ENCODE results near the gene EEFSEC. TPM values are rescaled to one million over a fixed set of nuclear protein-coding genes. Genes with fewer than 3 reads are reported as not detected.
A peak's percentile ranks its signal among the peaks of the same experiment; 100 is the strongest.

The EEFSEC gene
- total and polyA plus RNA-seq, 5 experiments from 2014 or later, result 14.7 to 27.1 (median 19.2) TPM

DNA sequence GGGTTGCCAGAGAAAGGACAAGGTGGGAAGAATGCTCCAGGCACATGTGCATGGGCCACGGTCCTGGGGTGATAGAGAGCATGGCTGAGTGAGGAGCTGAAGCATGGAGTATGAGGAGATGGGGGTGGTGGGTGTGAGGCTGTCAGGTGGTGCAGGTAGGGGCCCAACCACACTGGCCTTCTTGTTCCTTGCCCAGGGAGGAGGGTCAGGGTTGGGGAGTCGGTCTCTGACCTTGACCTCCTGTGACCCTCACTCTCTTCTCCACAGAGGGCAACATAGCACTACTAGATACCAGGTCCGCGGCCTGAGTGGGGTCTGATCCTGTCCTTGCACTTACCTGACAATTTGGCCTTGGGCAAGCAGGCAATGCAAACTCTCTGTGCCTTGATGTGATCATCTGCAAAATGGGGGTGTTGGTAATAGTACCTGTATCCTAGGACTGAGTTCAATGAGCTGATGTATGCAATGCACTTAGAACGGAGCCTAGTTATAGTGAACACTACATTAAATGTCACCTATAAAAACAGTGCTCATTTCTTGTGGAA is 75.2 kb downstream of the EEFSEC start:
- Mint-ChIP-seq H3K27me3 (no peaks in the 10 kb centered on the region), H3K4me3 (no peak overlapping the region), H3K36me3 (peaks cover 0 to 7% (median 0%) of the 10 kb centered on the region in 3 donors), H3K4me1 (peaks cover 18 to 37% (median 25%) of the 10 kb centered on the region in 4 donors), H3K27ac (peak overlapping the region in 4 of 10 donors; percentile 34 to 77 (median 61)), H3K9me3 (peaks cover 0 to 8% (median 2%) of the 10 kb centered on the region in 9 donors)
- ATAC-seq, result no peak
- no peak for DNase-seq
- POLR2A ChIA-PET, result no interaction called here

DNA sequence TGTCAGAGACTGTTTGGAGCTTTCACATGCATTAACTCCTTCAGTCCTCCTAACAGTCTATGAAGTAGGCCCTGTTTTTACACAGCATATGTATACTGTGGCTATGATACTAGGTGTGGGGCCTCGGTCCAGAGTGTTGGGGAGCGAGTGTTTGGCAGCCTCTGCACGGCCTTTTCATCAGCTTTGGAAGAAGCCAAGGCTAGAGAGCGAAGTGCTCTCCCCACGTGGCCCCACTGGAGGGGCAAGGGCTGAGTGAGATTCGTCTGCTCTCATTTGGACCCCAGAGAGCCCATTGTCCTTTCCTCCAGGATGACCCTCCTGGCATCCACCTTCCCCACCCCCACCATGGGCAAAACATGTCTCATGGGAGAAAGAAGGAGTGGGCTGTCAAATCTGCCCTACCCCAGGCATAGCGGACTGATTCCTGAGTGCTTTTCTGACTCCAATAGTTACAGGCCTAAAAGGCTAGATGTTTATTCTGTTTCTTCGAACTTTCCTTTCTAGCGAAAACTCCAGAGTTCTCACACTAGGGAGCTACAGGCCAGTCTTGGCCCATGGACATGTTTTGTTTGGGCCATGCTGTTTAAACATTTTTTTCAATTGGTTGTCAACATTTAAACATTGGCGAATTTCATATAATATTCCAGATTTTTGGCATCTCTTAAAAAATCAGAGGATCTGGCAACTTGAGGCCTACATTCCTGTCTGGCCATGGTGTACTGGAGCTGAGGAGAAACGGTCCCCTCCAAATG is 76.0 kb downstream of the EEFSEC start:
- Mint-ChIP-seq H3K36me3 (no peaks in the 10 kb centered on the region), H3K4me1 (peaks cover 18 to 41% (median 26%) of the 10 kb centered on the region in 4 donors), H3K27me3 (no peaks in the 10 kb centered on the region), H3K27ac (peak overlapping the region in 2 of 10 donors; percentile 24 to 77), H3K4me3 (no peak overlapping the region), H3K9me3 (peaks cover 0 to under 1% (median 0%) of the 10 kb centered on the region in 9 donors)
- POLR2A ChIA-PET, result no interaction called here
- no peak for DNase-seq
- ATAC-seq, result no peak

DNA sequence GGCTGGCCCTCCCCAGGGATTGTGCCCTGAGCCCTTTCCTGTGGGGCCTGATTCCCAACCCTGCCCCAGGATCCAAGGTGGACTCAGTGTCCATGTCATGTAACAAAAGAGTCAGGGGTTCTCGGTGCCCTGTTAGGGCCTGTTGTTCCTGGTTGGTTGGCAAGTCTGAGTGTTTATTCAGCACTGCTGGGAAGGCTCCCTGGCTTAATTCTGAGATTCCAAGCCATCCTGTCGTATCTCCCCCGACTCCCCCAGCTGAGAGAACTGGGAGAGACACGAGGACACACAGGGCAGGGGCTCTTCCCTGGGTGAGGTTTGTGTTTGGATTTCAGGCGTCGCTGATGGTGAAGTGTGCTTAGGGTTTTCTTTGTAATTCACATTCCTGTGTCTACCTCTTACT is 78.3 kb downstream of the EEFSEC start:
- ATAC-seq (no peak), DNase-seq (no peak)
- no peaks in the 10 kb centered on the region for H3K27me3 Mint-ChIP-seq
- H3K9me3 Mint-ChIP-seq, result no peaks in the 10 kb centered on the region
- POLR2A ChIA-PET, result interaction anchor here (0.5 kb wide), 1 partner anchor 158 kb away, joined by 4 read pairs; no protein-coding TSS in a partner anchor
- H3K36me3 Mint-ChIP-seq, result no peaks in the 10 kb centered on the region
- H3K4me1 Mint-ChIP-seq, result peaks cover 16 to 25% (median 23%) of the 10 kb centered on the region in 4 donors
- H3K27ac Mint-ChIP-seq, result peak overlapping the region in 3 of 10 donors; percentile 8 to 56 (median 33)
- H3K4me3 Mint-ChIP-seq, result no peak overlapping the region

DNA sequence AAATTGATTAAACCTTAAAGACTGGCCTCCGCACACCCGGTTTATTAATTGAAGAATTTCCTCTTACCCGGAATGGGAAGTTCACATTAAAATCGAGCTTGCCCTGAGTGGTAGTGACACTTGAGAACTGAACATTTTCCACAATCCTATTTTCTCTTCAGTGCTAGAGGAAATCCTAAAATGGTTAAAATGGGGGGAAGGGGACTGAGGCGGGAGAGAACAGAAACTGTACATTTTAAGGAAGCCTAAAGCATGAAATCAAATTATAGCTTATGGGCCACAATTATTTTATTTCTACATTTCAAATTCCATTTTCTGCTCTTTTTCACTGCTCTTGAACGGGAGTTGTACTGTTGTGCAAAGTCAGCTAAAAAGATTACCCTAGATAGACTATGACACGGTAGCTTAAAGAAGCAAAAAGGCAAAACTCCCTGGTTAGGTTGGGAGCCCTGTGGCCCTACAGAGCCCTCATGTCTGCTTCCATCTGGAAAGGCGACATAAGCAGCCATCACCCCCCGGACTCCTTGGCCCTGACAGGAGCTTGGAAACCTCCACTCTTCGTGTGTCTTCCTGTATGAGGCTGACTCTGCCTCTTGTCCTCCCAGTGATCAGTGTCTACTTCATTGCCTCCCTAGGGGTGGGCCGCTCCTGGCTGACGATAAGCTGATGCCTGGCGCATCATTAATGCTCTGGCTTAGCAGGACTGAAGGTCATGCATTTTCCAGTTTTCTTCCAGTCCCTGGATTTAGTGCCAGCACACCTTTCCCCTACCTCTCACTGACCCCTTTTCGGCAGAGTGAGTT is 79.3 kb downstream of the EEFSEC start:
- H3K9me3 Mint-ChIP-seq, result no peaks in the 10 kb centered on the region
- no peak for DNase-seq
- H3K27me3 Mint-ChIP-seq, result no peaks in the 10 kb centered on the region
- POLR2A ChIA-PET, result interaction anchor here (1.7 to 2.6 kb wide), 2 partner anchors 9 to 14 kb away, joined by 3 to 5 read pairs; no protein-coding TSS in a partner anchor
- no peak overlapping the region for H3K4me3 Mint-ChIP-seq
- H3K4me1 Mint-ChIP-seq, result peaks cover 19 to 24% (median 21%) of the 10 kb centered on the region in 4 donors
- peak overlapping the region in 4 of 10 donors; percentile 3 to 57 (median 52) for H3K27ac Mint-ChIP-seq
- H3K36me3 Mint-ChIP-seq, result no peaks in the 10 kb centered on the region
- ATAC-seq, result no peak

DNA sequence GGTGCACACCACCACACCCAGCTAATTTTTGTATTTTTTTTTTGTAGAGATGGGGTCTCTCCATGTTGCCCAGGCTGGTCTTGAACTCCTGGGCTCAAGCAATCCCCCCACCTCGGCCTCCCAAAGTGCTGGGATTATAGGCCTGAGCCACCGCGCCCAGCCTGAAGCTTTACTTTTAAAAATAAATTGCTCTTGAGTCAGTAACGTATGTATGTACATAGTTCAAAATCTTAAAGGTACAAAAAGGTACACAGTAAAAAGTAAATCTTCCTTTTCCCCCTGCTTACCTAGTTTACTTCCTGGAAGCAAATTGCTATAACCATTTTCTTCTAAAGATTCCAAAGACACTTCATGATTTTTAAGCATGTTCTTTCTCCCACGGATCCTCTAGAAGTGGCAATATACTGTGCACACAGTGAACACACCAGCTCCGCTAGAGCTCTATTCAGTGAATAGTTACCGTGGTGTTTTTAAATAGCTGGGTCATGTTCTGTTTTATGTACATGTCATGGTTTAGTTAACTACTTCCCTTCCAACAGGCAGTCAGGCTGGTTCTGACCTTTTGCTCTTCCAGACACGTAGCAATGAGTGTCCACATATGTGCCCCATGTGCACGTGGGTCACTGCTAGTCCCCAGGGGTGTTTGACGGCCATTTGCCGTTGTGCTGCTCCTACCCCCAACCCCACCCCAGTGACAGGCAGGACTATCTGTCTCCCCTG is 82.1 kb downstream of the EEFSEC start:
- no peaks in the 10 kb centered on the region for H3K27me3 Mint-ChIP-seq
- no peak overlapping the region for H3K27ac Mint-ChIP-seq

DNA sequence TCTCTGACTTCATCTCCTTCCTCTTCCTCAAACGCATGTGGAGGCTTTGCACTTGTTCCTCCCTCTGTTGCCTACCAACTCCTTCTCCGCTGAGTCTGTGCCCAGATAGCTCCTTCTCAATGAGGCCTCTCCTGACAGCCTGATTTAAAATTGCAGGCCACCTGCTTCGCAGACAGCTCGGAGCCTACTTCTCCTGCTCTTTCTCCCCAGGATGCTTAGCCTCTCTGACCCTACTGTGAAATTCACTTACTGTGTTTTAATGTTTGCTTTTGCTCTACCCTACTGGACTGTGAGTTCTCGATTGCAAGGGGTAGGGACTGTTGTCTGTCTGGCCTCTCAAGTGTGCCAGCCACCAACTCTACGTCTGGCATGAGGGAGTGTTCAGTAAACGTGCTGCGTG is 83.4 kb downstream of the EEFSEC start:
- ATAC-seq, result no peak
- POLR2A ChIA-PET, result no interaction called here
- no peak overlapping the region for H3K4me3 Mint-ChIP-seq
- peaks cover 22 to 51% (median 38%) of the 10 kb centered on the region in 4 donors for H3K4me1 Mint-ChIP-seq
- H3K9me3 Mint-ChIP-seq, result no peaks in the 10 kb centered on the region
- DNase-seq, result no peak
- no peaks in the 10 kb centered on the region for H3K27me3 Mint-ChIP-seq
- no peaks in the 10 kb centered on the region for H3K36me3 Mint-ChIP-seq
- peak overlapping the region in 4 of 10 donors; percentile 16 to 83 (median 48) for H3K27ac Mint-ChIP-seq

More for the DNA sequence above, 82.1 kb downstream of the EEFSEC start:
- no peaks in the 10 kb centered on the region for H3K9me3 Mint-ChIP-seq
- POLR2A ChIA-PET, result interaction anchor here (0.6 kb wide), 1 partner anchor 79 kb away, joined by 3 read pairs; no protein-coding TSS in a partner anchor
- H3K4me3 Mint-ChIP-seq, result no peak overlapping the region
- no peak for ATAC-seq
- peaks cover 24 to 43% (median 32%) of the 10 kb centered on the region in 4 donors for H3K4me1 Mint-ChIP-seq
- DNase-seq, result no peak
- H3K36me3 Mint-ChIP-seq, result no peaks in the 10 kb centered on the region

DNA sequence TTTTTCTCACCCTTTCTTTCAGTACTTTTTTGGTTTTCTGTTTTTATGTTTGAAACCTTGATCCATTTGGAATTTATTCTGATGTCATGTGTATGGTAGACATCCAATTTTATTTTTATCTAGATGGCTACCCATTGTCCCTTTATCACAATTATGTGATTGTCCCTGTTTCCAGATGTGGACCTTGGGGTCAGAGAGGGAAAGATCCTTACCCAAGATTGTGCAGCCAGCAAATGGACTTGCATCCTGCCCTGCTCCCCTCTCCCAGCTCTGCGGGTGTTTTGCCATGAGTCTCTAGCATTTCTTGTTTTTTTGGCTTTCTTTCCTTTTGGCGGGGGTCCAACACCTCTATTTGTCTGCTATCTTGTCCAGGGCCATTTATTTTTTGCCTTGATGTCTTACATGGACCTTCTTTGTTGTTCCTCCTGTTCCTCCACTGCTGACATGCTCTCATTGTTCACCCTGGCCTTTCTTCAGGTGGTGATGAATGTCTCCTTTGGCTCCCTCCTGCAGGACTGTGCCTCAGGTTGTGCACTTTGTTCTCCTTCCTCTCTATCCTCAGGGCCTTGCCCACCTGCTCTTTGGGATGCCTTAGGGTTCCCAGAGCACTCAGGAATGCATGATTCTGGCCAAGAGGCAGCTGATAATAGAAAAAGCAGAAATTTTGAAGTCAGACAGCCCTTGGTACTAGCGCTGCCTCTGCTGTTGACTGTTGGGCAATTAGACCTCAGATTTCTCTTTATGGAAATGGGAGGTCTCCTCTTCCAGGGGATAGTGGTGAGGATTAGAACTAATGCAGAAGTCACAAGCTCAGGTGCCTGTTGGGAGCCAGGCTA is 84.3 kb downstream of the EEFSEC start:
- peaks cover 22 to 48% (median 40%) of the 10 kb centered on the region in 4 donors for H3K4me1 Mint-ChIP-seq
- no peak overlapping the region for H3K4me3 Mint-ChIP-seq
- ATAC-seq (no peak), DNase-seq (no peak)
- no peaks in the 10 kb centered on the region for H3K27me3 Mint-ChIP-seq
- H3K36me3 Mint-ChIP-seq, result no peaks in the 10 kb centered on the region
- POLR2A ChIA-PET, result no interaction called here
- no peaks in the 10 kb centered on the region for H3K9me3 Mint-ChIP-seq
- peak overlapping the region in 6 of 10 donors; percentile 5 to 83 (median 32) for H3K27ac Mint-ChIP-seq

DNA sequence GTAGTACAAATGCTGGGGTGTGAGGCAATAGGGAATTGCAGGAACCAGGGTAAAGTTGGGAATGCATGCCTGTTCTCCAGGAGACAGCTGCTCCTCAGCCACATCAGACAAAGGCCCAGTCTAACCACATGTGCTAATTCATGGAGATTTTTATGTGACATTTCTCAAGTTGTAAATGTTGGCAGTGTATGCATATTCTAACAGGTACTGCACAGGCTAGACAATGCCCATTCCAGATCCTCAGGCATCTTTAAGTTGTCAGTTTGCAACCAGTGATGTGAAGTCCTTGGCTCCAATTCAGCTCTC is 84.9 kb downstream of the EEFSEC start:
- H3K9me3 Mint-ChIP-seq, result no peaks in the 10 kb centered on the region
- H3K4me3 Mint-ChIP-seq, result no peak overlapping the region
- H3K27me3 Mint-ChIP-seq, result no peaks in the 10 kb centered on the region
- POLR2A ChIA-PET, result no interaction called here
- peaks cover 0 to 3% (median 0%) of the 10 kb centered on the region in 3 donors for H3K36me3 Mint-ChIP-seq
- peak overlapping the region in 3 of 10 donors; percentile 10 to 83 (median 63) for H3K27ac Mint-ChIP-seq
- ATAC-seq (no peak), DNase-seq (no peak)
- peaks cover 26 to 54% (median 45%) of the 10 kb centered on the region in 4 donors for H3K4me1 Mint-ChIP-seq

DNA sequence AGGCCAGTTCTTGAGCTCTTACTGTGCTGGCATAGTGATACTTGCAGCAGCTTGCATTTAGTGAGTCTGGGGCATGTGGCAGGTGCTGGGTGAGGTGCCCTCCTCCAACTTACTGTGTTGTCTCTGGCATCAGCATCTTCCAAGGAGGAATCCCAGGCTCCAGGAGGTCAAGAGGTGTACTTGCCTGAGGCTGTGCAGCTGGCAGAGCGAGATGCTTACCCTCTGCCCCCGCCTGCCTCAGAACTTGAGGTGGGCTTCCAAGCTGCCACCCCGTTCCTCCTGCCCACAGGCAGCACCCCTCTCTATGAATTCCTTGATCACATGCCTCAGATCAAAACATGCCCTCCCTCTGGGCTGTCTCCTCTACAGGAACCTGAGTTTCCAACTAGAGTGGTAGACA is 86.0 kb downstream of the EEFSEC start:
- no peak for DNase-seq
- Mint-ChIP-seq H3K27me3 (no peaks in the 10 kb centered on the region), H3K4me3 (no peak overlapping the region), H3K36me3 (peaks cover 0 to 7% (median 1%) of the 10 kb centered on the region in 3 donors), H3K9me3 (no peaks in the 10 kb centered on the region), H3K4me1 (peaks cover 23 to 58% (median 47%) of the 10 kb centered on the region in 4 donors), H3K27ac (peak overlapping the region in 6 of 10 donors; percentile 53 to 80 (median 63))
- POLR2A ChIA-PET, result interaction anchor here (1.6 kb wide), 1 partner anchor 79 kb away, joined by 5 read pairs; no protein-coding TSS in a partner anchor
- no peak for ATAC-seq

DNA sequence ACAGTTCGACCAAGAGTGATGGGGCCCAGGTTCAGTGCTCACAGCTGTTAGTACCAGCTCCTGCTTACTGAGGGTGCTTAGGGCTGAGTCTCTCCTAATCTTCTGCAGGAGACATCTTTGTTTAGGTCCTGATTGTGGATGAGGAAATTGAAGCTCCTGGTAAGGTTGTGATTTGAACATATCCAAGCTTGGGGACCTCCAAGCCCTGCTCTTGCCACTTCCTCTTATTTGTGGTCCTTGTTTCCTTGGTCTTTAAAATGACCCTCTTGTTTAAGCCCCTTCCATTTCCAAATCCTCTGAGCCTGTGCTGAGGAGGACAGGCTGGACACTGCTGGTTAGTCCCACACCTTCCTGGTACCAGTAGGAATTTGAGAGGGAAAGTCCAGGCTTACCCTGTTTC is 87.0 kb downstream of the EEFSEC start:
- Mint-ChIP-seq H3K27me3 (no peaks in the 10 kb centered on the region), H3K36me3 (peaks cover 0 to 15% (median 1%) of the 10 kb centered on the region in 3 donors), H3K4me3 (peak overlapping the region in 1 of 10 donors; percentile 10), H3K9me3 (no peaks in the 10 kb centered on the region), H3K27ac (peak overlapping the region in 5 of 10 donors; percentile 20 to 79 (median 71)), H3K4me1 (peaks cover 26 to 55% (median 47%) of the 10 kb centered on the region in 4 donors)
- ATAC-seq (no peak), DNase-seq (no peak)
- POLR2A ChIA-PET, result interaction anchor here (1.6 kb wide), 1 partner anchor 78 kb away, joined by 5 read pairs; no protein-coding TSS in a partner anchor

DNA sequence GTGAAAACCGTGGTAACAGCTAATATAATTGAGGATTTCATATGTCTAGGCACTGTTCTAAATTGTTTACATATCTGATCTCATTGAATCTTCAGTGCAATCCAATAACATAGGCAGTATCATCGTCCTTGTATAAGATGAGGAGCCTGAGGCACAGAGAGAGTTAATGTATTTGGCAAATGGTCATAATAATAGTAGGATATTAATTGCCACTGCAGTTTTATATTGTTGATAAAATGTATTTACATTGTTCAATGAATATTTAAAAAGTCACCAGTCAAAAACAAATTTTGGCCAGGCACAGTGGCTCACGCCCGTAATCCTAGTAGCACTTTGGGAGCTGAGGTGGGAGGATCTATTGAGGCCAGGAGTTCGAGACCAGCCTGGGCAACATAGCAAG is 88.5 kb downstream of the EEFSEC start:
- H3K9me3 Mint-ChIP-seq, result no peaks in the 10 kb centered on the region
- no peak overlapping the region for H3K4me3 Mint-ChIP-seq
- no peak for ATAC-seq
- H3K36me3 Mint-ChIP-seq, result peaks cover 0 to 21% (median 4%) of the 10 kb centered on the region in 3 donors
- POLR2A ChIA-PET, result interaction anchor here (1.1 kb wide), 1 partner anchor 17 kb away, joined by 3 read pairs; no protein-coding TSS in a partner anchor
- H3K4me1 Mint-ChIP-seq, result peaks cover 21 to 52% (median 41%) of the 10 kb centered on the region in 4 donors
- H3K27me3 Mint-ChIP-seq, result no peaks in the 10 kb centered on the region
- peak overlapping the region in 3 of 10 donors; percentile 20 to 30 (median 27) for H3K27ac Mint-ChIP-seq
- no peak for DNase-seq
